COR-L47 (cell line): Measurements from ENCODE around the gene MRPL12.

Source experiments
- DNase-seq: peaks from one replicate; lab custom pipeline; 2025; lab: John Stamatoyannopoulos, UW

Gene MRPL12

GRCh38 chr17:81682565-81683207 is 20.5 kb upstream of the MRPL12 start:
- no peak for DNase-seq

GRCh38 chr17:81683208-81683583 is 20.0 kb upstream of the MRPL12 start:
- DNase-seq, result no peak

- peak; percentile 99 for DNase-seq
Measured at GRCh38 chr17:81683584-81684441, 19.4 kb upstream of the MRPL12 start, which contains the start of the genes ARL16 and HGS. Gene ARL16 (minus strand): TSS chr17:81683797. CDS start chr17:81683753, 44 bp downstream. Gene HGS (plus strand): TSS chr17:81684011. CDS start chr17:81684067, 56 bp downstream.

GRCh38 chr17:81684442-81684911 is 18.7 kb upstream of the MRPL12 start:
- DNase-seq, result no peak

- no peak for DNase-seq
Measured at GRCh38 chr17:81685108-81685507, 18.1 kb upstream of the MRPL12 start.

- no peak for DNase-seq
Measured at GRCh38 chr17:81686614-81687013, 16.6 kb upstream of the MRPL12 start.

- DNase-seq, result no peak
Measured at GRCh38 chr17:81687770-81688541, 15.2 kb upstream of the MRPL12 start.

- no peak for DNase-seq
Measured at GRCh38 chr17:81688616-81689015, 14.6 kb upstream of the MRPL12 start.

- no peak for DNase-seq
Measured at GRCh38 chr17:81690066-81690465, 13.1 kb upstream of the MRPL12 start.

- DNase-seq, result no peak
Measured at GRCh38 chr17:81690549-81690948, 12.6 kb upstream of the MRPL12 start.

GRCh38 chr17:81691196-81691595 is 12.0 kb upstream of the MRPL12 start:
- no peak for DNase-seq

GRCh38 chr17:81691608-81692007 is 11.6 kb upstream of the MRPL12 start:
- no peak for DNase-seq

- no peak for DNase-seq
Measured at GRCh38 chr17:81693509-81694210, 9.5 kb upstream of the MRPL12 start.

GRCh38 chr17:81694810-81695209 is 8.4 kb upstream of the MRPL12 start:
- no peak for DNase-seq

GRCh38 chr17:81695211-81695610 is 8.0 kb upstream of the MRPL12 start:
- no peak for DNase-seq

- no peak for DNase-seq
Measured at GRCh38 chr17:81695801-81696200, 7.4 kb upstream of the MRPL12 start.

GRCh38 chr17:81696218-81696941 is 6.8 kb upstream of the MRPL12 start:
- DNase-seq, result no peak

GRCh38 chr17:81697261-81698044 is 5.7 kb upstream of the MRPL12 start:
- DNase-seq, result no peak

- no peak for DNase-seq
Measured at GRCh38 chr17:81700353-81701287, 2.5 kb upstream of the MRPL12 start.
